NCI-H1417 treated with DMSO at 0.1 percent for 48 hours (cell line): ENCODE data around the gene FANCC.

Source experiments
- DNase-seq: peaks from one replicate; lab custom pipeline; 2025; lab: John Stamatoyannopoulos, UW

Gene FANCC

GRCh38 chr9:95118596-95118995, 198.9 kb downstream of the FANCC start:
- no peak for DNase-seq

- DNase-seq, result no peak
Observed at GRCh38 chr9:95116808-95117204, 200.7 kb downstream of the FANCC start.

DNA sequence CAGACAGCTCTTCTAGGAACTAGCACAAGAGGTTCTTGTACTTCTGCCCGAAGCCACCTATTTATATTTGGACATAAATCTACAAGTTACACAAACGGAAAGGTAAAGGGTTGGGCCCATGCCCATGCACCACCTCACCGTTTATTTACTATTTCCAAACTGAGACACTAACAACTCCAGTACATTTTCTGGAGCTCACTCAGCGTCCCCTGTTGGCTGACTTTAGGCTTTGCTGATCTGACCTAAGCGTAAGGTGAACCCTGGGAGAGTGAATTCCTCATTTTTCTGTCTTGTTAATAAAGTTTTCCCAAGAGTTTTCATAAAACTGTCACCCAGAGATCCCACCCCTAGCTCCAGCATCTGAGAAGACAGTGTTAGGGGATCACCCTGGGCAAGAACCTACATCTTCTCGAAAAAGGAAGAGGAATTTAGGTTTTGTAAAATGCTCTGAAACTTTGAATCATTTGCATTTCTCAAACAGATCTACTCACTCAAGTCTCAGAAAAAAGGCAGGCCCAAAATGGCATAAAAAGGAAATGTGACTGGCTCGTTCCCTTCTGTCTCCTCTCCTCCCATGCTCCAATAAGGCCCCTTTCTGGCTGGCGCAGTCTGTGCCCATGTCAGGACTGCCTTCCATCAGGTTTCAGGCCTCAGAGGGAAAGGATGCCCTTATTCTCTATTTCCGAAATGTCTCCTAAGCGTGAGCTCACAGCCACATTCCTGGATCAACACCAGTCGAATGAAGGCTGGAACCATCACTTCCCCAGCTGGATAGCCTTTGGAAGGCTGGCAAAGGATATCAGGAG, 201.3 kb downstream of the FANCC start:
- DNase-seq, result no peak

- DNase-seq, result no peak
Observed at GRCh38 chr9:95115104-95115503, 202.4 kb downstream of the FANCC start.

DNA sequence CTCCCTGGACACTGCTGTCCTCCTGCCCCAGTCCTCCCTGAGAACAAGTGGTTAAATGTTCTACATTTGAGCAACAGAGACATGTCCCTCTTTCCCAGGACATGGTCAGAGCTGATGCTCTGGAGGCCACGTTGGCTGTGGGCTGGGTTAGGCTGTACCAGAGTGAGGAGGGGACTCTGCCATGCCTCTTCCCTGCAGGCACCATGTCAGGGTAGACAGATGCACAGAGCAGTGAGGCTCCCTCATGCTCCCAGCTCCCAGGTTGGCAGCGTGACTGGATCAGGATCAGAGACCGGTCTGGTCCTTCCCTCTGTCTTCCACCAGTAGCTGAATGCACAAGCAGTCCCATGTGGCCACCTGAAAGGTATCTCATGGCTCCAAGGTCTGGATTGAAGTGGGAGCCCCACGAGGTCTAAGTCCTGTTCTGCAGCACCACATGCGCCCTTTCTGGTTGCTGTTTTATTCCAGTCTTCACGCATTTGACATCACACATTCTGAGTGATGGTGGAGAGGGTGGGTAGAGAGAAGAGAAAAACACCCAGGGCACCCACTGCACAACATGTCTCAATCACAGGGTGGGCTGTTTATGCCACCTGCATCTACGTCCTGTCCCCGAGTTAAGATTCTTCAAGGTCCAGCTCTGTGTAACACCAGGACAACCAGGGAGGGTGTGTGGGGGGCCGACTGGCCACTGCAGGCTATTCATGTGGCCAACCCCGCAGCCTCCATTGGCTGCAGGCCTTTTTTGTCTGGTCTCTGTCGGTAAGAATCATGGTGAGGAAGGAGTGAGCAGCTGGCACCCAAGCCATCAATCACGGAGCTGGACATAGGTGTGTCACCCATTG, 204.9 kb downstream of the FANCC start:
- no peak for DNase-seq

GRCh38 chr9:95111716-95112115, 205.8 kb downstream of the FANCC start:
- no peak for DNase-seq

- DNase-seq, result no peak
Observed at GRCh38 chr9:95110921-95111525, 206.5 kb downstream of the FANCC start.

- no peak for DNase-seq
Observed at GRCh38 chr9:95109456-95109855, 208.1 kb downstream of the FANCC start.

DNA sequence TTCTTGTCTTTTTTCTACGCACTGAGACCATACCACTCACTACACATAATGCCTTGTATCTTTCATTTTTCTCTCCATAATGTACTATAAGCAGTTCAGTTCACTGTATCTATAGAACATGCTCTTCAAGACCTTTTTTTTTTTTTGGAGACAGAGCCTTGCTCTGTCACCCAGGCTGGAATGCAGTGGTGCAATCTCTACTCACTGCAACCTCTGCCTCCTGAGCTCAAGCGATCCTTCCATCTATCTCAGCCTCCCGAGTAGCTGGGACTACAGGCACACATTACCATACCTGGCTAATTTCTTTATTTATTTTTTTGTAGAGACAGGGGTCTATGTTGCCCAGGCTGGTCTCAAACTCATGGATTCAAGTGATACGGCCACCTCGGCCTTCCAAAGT, 208.7 kb downstream of the FANCC start:
- no peak for DNase-seq

GRCh38 chr9:95107976-95108375, 209.5 kb downstream of the FANCC start:
- DNase-seq, result no peak

- DNase-seq, result no peak
Observed at GRCh38 chr9:95107001-95107749, 210.3 kb downstream of the FANCC start.

DNA sequence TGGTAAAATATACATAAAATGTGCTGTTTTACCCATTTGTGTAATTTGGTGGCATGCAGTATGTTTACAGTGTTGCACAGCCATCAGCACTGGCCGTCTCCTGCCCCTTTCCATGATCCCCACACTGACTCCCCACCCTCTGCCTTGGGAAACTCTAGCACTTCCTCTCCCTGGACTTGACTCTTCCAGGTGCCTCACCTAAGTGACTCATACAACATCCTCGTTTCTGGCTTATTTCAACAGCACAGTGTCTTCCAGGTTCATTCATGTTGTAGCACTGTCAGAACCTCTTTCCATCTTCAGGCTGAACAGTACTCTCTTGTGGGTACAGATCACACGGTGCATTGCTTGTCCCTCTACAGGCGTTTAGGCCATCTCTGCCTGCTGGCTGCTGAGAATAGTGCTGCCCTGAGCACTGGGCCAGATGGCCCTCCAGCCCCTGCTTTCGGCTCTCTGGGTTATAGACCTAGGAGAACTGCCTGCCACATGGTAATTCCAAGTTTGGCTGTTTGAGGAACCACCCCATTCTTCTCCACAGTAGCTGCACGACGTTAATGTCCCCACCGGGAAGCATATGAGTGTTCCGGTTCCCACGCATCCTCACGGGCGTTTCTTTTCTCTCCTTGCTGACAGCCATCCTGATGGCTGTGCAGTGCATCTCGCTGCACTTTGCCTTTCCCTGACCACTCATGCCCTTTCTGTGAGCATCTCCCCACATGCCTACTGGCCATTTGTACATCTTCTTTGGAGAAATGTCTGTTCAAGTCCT, 211.8 kb downstream of the FANCC start:
- no peak for DNase-seq

DNA sequence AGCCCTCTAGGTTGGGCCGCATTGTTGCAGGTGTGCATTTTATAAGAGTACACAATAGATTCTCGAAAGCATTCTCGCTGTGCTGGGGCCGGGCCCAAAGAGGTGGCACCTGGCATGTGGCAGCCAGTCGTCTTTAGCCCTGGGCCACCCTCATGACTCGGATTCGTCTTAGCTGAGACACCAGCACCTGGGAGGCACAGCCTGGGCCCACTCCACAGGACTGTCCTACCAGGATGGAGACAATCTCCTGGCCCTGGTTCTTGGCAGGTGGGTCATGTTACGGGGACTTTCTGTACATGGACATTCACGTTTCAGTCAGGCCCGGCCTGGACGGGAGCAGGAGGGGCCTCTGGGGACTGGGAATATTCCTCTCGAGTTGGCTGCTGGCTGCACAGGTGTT, 212.5 kb downstream of the FANCC start:
- no peak for DNase-seq

DNA sequence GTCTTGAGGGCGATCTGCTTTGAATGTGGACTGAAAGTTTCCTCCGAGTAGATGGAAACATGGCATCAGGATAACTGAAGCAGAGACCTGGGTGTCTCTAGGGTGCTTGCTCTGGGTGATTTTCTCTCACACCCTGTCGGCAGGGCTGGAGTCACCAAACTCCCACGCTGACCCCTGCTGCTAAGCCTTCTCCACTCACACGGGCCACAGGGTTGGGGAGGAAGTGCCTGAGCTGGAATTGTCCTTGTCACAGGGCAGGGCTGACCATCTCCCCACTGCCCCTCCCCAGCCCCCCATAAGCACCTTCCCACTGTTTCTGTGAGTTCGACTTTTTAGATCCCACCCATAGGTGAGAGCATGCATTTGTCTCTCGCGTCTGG, 212.9 kb downstream of the FANCC start:
- no peak for DNase-seq

DNA sequence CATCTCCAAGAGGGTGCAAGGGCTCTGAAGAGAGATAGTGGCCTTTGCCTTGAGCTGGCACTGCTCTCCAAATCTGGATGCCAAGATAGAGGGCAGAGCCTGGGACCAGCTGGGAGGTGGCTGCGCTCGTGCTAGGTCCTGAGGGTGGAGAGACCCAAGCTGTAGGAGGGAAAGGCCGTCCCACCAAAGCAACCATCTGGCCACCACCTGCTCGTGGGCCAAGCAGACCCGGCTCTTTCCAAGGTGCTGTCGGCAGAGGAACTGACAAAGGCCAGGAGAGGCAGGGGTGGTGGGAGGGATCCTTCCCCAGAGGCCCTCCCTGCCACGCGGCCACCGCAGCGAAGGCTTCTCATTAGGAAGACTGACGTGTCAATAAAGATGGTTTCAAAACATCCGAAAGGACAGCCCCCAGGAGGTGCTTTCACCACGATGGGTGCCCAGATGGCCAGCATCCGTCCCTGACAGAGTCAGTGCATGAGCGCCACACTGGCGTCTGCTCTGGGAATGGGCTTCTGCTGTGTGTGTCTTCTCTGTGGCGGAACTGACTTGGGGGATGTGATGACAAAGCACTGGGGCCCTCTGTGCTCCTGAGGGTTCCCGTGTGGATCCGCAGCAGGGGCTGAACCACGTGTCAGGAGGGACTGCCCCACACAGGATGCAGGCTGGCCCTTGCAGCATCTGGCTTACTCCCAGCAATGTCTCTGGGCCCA, 213.5 kb downstream of the FANCC start:
- DNase-seq, result no peak

- DNase-seq, result no peak
Observed at GRCh38 chr9:95103281-95103771, 214.2 kb downstream of the FANCC start.

DNA sequence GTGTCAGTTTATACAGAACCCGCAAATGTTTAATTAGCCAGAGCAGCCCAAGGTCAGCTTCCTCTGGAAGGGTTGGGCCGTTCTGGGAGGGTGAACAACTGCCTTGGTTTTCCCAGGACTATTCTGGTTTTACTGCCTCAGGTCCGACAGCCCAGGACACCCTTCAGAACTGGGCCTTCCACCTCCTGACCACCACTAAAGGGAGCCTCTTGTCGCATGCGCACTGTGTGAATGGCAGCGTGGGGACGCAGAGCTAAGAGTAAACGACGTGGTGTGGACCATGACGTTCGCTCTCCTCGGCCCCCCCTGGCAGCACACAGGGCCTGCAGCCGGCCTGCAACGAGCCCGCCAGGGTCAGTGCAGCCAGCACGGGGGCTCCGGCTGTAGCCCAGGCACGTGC, 214.9 kb downstream of the FANCC start:
- no peak for DNase-seq

- no peak for DNase-seq
Observed at GRCh38 chr9:95102001-95102433, 215.5 kb downstream of the FANCC start.

GRCh38 chr9:95101326-95101725, 216.2 kb downstream of the FANCC start:
- no peak for DNase-seq

- no peak for DNase-seq
Observed at GRCh38 chr9:95100071-95100627, 217.4 kb downstream of the FANCC start.
